HG03060 (cell line): Measurements from ENCODE around the gene INAVA.
"Not testable (repeated sequence)": the region's sequence is repeated elsewhere in the genome, so short reads cannot be mapped to it uniquely, and the experiment has no call there.

Experiments used
- ATAC-seq: cut with Tn5 transposase; IDR thresholded peaks from one replicate; pipeline ENCODE4 v1.9.1; 2021; ENCODE audit warnings: low read depth, moderate number of reproducible peaks; ENCODE audit not compliant: unreplicated experiment

The INAVA gene

GRCh38 chr1:200896531-200897196 is 2.0 kb downstream of the INAVA start:
- ATAC-seq: no peak

- no peak for ATAC-seq
Measured at GRCh38 chr1:200897259-200897658, 2.6 kb downstream of the INAVA start.

- ATAC-seq: no peak
Measured at GRCh38 chr1:200899015-200899386, 4.3 kb downstream of the INAVA start.

GRCh38 chr1:200899451-200899915 is 4.8 kb downstream of the INAVA start:
- no peak for ATAC-seq

- no peak for ATAC-seq
Measured at GRCh38 chr1:200899954-200900867, 5.5 kb downstream of the INAVA start.

GRCh38 chr1:200900877-200901276 is 6.2 kb downstream of the INAVA start:
- ATAC-seq: no peak

GRCh38 chr1:200901350-200901749 is 6.7 kb downstream of the INAVA start:
- no peak for ATAC-seq

GRCh38 chr1:200901796-200902444 is 7.2 kb downstream of the INAVA start:
- ATAC-seq: no peak

- no peak for ATAC-seq
Measured at GRCh38 chr1:200903793-200904192, 9.1 kb downstream of the INAVA start.

- ATAC-seq: no peak
Measured at GRCh38 chr1:200904772-200905171, 10.1 kb downstream of the INAVA start.

GRCh38 chr1:200905411-200906052 is 10.8 kb downstream of the INAVA start:
- ATAC-seq: peak; percentile 36

GRCh38 chr1:200906491-200906890 is 11.8 kb downstream of the INAVA start:
- no peak for ATAC-seq

- ATAC-seq: peak; percentile 50
Measured at GRCh38 chr1:200907611-200908097, 13.0 kb downstream of the INAVA start.

GRCh38 chr1:200908191-200908868 is 13.6 kb downstream of the INAVA start:
- no peak for ATAC-seq

GRCh38 chr1:200909071-200909470 is 14.4 kb downstream of the INAVA start:
- peak; percentile 19 for ATAC-seq

- ATAC-seq: peak; percentile 36
Measured at GRCh38 chr1:200909757-200910239, 15.1 kb downstream of the INAVA start.

- ATAC-seq: no peak
Measured at GRCh38 chr1:200911361-200911760, 16.7 kb downstream of the INAVA start.

GRCh38 chr1:200911936-200912335 is 17.2 kb downstream of the INAVA start:
- not testable (repeated sequence) for ATAC-seq

- no peak for ATAC-seq
Measured at GRCh38 chr1:200912737-200913407, 18.2 kb downstream of the INAVA start.
